HepG2 (cell line): ENCODE data around the gene DDAH1. TPM values are rescaled to one million over a fixed set of nuclear protein-coding genes. Genes with fewer than 3 reads are reported as not detected.

Experiments
- ATAC-seq: fragments of 200-7000 bp; cut with Tn5 transposase; 3 replicates; pipeline ENCODE4 v1.9.1; 2020; ENCODE audit warnings: mild to moderate bottlenecking, moderate library complexity
- BruUV-seq: library from RNA; stranded (reverse); fragments of 400-500 nt; replicated peaks from 2 replicates; lab custom pipeline; 2021; lab: Mats Ljungman, UMichigan
- CTCF ChIA-PET: fragments of 300-600 bp; formaldehyde crosslinking; extraction: SDS; loops from one replicate; lab custom pipeline; 2021; ENCODE audit warnings: low total read pairs, inconsistent platforms, low intra/inter-chr PET ratio; lab: Yijun Ruan, JAX
- POLR2A ChIA-PET: fragments of 350-600 bp; sonication (Branson Sonifier 250); formaldehyde crosslinking; loops from one replicate; lab custom pipeline; 2020; ENCODE audit warnings: antibody characterized with exemption, inconsistent platforms; lab: Yijun Ruan, JAX
- DNase-seq: peaks from one replicate; pipeline ENCODE4 v3.0.0-alpha.2; 2015; ENCODE audit warnings: low spot score
- FAIRE-seq: peaks from 3 replicates; lab custom pipeline; 2011; peaks lifted over from hg19 to GRCh38; lab: Jason Lieb, UNC
- H2AFZ ChIP-seq: one replicate; pipeline ENCODE4 v1.6.1; 2011; ENCODE audit warnings: low read length, inconsistent platforms
- H3K27ac ChIP-seq: fragments of 300-600 bp; 3 replicates; pipeline ENCODE4 v1.8.0; 2011; ENCODE audit warnings: mixed run types, mild to moderate bottlenecking, mixed read lengths, low read length, inconsistent platforms; ENCODE audit not compliant: insufficient read depth; ENCODE audit errors: extremely low read length
- H3K27me3 ChIP-seq, 2 experiments: fragments of 200-600 bp in 1 of 2; 2 replicates in 1 of 2; 3 replicates in 1 of 2; pipeline versions ENCODE4 v1.6.0 to v1.8.0; 2011; ENCODE audit warnings: low read length in 2 of 2, mild to moderate bottlenecking in 2 of 2, moderate library complexity in 2 of 2, inconsistent platforms in 1 of 2; ENCODE audit not compliant: insufficient read depth in 2 of 2, control insufficient read depth in 1 of 2
- H3K36me3 ChIP-seq, 2 experiments: fragments of 200-600 bp in 1 of 2; replicated peaks in 1 of 2; 2 replicates in 1 of 2; 3 replicates in 1 of 2; pipeline versions ENCODE4 v1.5.1 to v1.8.0; 2011; ENCODE audit warnings: low read length in 2 of 2, inconsistent platforms in 1 of 2; ENCODE audit not compliant: insufficient read depth in 2 of 2, control insufficient read depth in 1 of 2
- H3K4me1 ChIP-seq: 2 replicates; pipeline ENCODE4 v1.5.1; 2012; ENCODE audit warnings: low read length, inconsistent platforms; ENCODE audit not compliant: insufficient read depth
- H3K4me2 ChIP-seq: 2 replicates; pipeline ENCODE4 v1.6.0; 2011; ENCODE audit warnings: low read depth, low read length, inconsistent platforms
- H3K4me3 ChIP-seq, 3 experiments: fragments of 200-600 bp in 1 of 3; sonication (generic), shearing (Covaris generic) in 1 of 3; replicated peaks in 1 of 3; 2 replicates each; pipeline ENCODE4 v1.5.1; 2011 to 2016; ENCODE audit warnings: low read length in 3 of 3, inconsistent platforms in 2 of 3, low read depth in 2 of 3, mild to moderate bottlenecking in 2 of 3, control low read depth in 1 of 3, mixed read lengths in 1 of 3; ENCODE audit not compliant: insufficient read depth in 1 of 3
- H3K79me2 ChIP-seq: one replicate; pipeline ENCODE4 v1.6.1; 2011; ENCODE audit warnings: low read length, inconsistent platforms; ENCODE audit not compliant: insufficient read depth
- H3K9ac ChIP-seq: 2 replicates; pipeline ENCODE4 v1.6.0; 2011; ENCODE audit warnings: mild to moderate bottlenecking, low read depth, low read length, inconsistent platforms; ENCODE audit not compliant: insufficient read depth
- H3K9me3 ChIP-seq: 2 replicates; pipeline ENCODE4 v1.5.1; 2012; ENCODE audit warnings: mild to moderate bottlenecking, low read length
- H4K20me1 ChIP-seq: 2 replicates; pipeline ENCODE4 v1.6.0; 2011; ENCODE audit warnings: inconsistent platforms, mild to moderate bottlenecking, low read length, moderate library complexity; ENCODE audit not compliant: insufficient read depth
- EED ChIP-seq: sonication (generic); formaldehyde crosslinking; IDR thresholded peaks from 2 replicates; pipeline ENCODE4 v1.5.0; 2020; ENCODE audit warnings: mild to moderate bottlenecking, missing genetic modification reagents
- ESRRA ChIP-seq: sonication (generic); formaldehyde crosslinking; IDR thresholded peaks from 2 replicates; pipeline ENCODE4 v1.5.1; 2020; ENCODE audit warnings: mild to moderate bottlenecking, low read depth, missing genetic modification reagents
- HNF1B ChIP-seq: sonication (generic); formaldehyde crosslinking; IDR thresholded peaks from 2 replicates; pipeline ENCODE4 v1.5.1; 2020; ENCODE audit warnings: mild to moderate bottlenecking, moderate library complexity, missing genetic modification reagents
- MTERF4 ChIP-seq: sonication (generic); formaldehyde crosslinking; IDR thresholded peaks from 2 replicates; pipeline ENCODE4 v1.8.0; 2023; ENCODE audit warnings: mild to moderate bottlenecking, missing genetic modification reagents
- PHF20 ChIP-seq: sonication (generic); formaldehyde crosslinking; IDR thresholded peaks from 2 replicates; pipeline ENCODE4 v1.5.0; 2020; ENCODE audit warnings: mild to moderate bottlenecking, missing genetic modification reagents
- RBFOX2 ChIP-seq: fragments of 200-400 bp; formaldehyde crosslinking; IDR thresholded peaks from 2 replicates; pipeline ENCODE4 v1.6.1; 2017; ENCODE audit warnings: low read depth, mild to moderate bottlenecking, low read length
- SIX4 ChIP-seq: sonication (generic); formaldehyde crosslinking; IDR thresholded peaks from 2 replicates; pipeline ENCODE4 v1.4.0; 2020; ENCODE audit warnings: missing genetic modification reagents
- SRF ChIP-seq: IDR thresholded peaks from 2 replicates; pipeline ENCODE4 v1.6.1; 2011; ENCODE audit warnings: mild to moderate bottlenecking, low read depth, low read length, moderate library complexity
- ZC3H13 ChIP-seq: sonication (generic); formaldehyde crosslinking; IDR thresholded peaks from 2 replicates; pipeline ENCODE4 v1.8.1; 2023; ENCODE audit warnings: mild to moderate bottlenecking, missing genetic modification reagents, moderate library complexity
- ZMAT3 ChIP-seq: sonication (generic); formaldehyde crosslinking; conservative IDR thresholded peaks from 2 replicates; pipeline ENCODE4 v1.7.0; 2021; ENCODE audit warnings: missing genetic modification reagents
- ZNF10 ChIP-seq: sonication (generic); formaldehyde crosslinking; IDR thresholded peaks from 2 replicates; pipeline ENCODE4 v1.4.0; 2020; ENCODE audit warnings: mild to moderate bottlenecking, low read depth, missing genetic modification reagents, borderline replicate concordance
- ZNF124 ChIP-seq: sonication (generic); formaldehyde crosslinking; IDR thresholded peaks from 2 replicates; pipeline ENCODE4 v1.4.0; 2020; ENCODE audit warnings: missing genetic modification reagents
- ZNF17 ChIP-seq: sonication (generic); formaldehyde crosslinking; IDR thresholded peaks from 2 replicates; pipeline ENCODE4 v1.5.0; 2020; ENCODE audit warnings: mild to moderate bottlenecking, missing genetic modification reagents
- ZNF232 ChIP-seq: sonication (generic); formaldehyde crosslinking; IDR thresholded peaks from 2 replicates; pipeline ENCODE4 v1.4.0; 2020; ENCODE audit warnings: missing genetic modification reagents, borderline replicate concordance
- ZNF24 ChIP-seq: fragments of 450-650 bp; IDR thresholded peaks from 2 replicates; pipeline ENCODE4 v1.6.1; 2017; ENCODE audit warnings: antibody characterized with exemption, mild to moderate bottlenecking
- ZNF292 ChIP-seq: sonication (generic); formaldehyde crosslinking; IDR thresholded peaks from 2 replicates; pipeline ENCODE4 v1.8.1; 2022; ENCODE audit warnings: mild to moderate bottlenecking, low read depth, missing genetic modification reagents, borderline replicate concordance
- ZNF33A ChIP-seq: sonication (generic); formaldehyde crosslinking; IDR thresholded peaks from 2 replicates; pipeline ENCODE4 v1.5.1; 2020; ENCODE audit warnings: missing genetic modification reagents, mild to moderate bottlenecking, moderate library complexity, borderline replicate concordance
- ZNF414 ChIP-seq: sonication (generic); formaldehyde crosslinking; IDR thresholded peaks from 2 replicates; pipeline ENCODE4 v1.5.0; 2020; ENCODE audit warnings: missing genetic modification reagents
- ZNF44 ChIP-seq: sonication (generic); formaldehyde crosslinking; IDR thresholded peaks from 2 replicates; pipeline ENCODE4 v1.5.1; 2020; ENCODE audit warnings: mild to moderate bottlenecking, missing genetic modification reagents
- ZNF572 ChIP-seq: sonication (generic); formaldehyde crosslinking; IDR thresholded peaks from 2 replicates; pipeline ENCODE4 v1.5.1; 2020; ENCODE audit warnings: mild to moderate bottlenecking, missing genetic modification reagents
- ZNF607 ChIP-seq: sonication (generic); formaldehyde crosslinking; IDR thresholded peaks from 2 replicates; pipeline ENCODE4 v1.5.1; 2020; ENCODE audit warnings: missing genetic modification reagents, mild to moderate bottlenecking, borderline replicate concordance
- ZNF746 ChIP-seq: sonication (generic); formaldehyde crosslinking; IDR thresholded peaks from 2 replicates; pipeline ENCODE4 v1.8.0; 2022; ENCODE audit warnings: mild to moderate bottlenecking, missing genetic modification reagents
- ZNF790 ChIP-seq: sonication (generic); formaldehyde crosslinking; IDR thresholded peaks from 2 replicates; pipeline ENCODE4 v1.8.0; 2022; ENCODE audit warnings: missing genetic modification reagents, mild to moderate bottlenecking, borderline replicate concordance
- in situ Hi-C: cut with HindIII; loops from 2 replicates; pipeline ENCODE4 v1.10.0; 2017; ENCODE audit warnings: low pct_unique_long_range_greater_than_20kb; ENCODE audit not compliant: extremely low pct_ligation_motif_present
- intact Hi-C: fragments of 100-400 bp; cut with micrococcal nuclease; formaldehyde crosslinking; loops from one replicate; pipeline ENCODE4 v1.10.0; 2022; ENCODE audit not compliant: unreplicated experiment
- polyA plus RNA-seq, 8 experiments: library from polyadenylated mRNA; depleted of rRNA in 3 of 8; stranded (reverse) in 7 of 8; unstranded in 1 of 8; fragments of >200 nt; fragmentation: Illumina TruSeq in 4 of 8; extraction: Trizol in 4 of 8; gene quantifications; 2 replicates each; pipeline versions ENCODE4 v1.2.1 to v1.2.3, GENCODE V29; 2011 to 2016; ENCODE audit warnings: low read depth in 4 of 8, missing spikeins in 1 of 8, mixed read lengths in 1 of 8; ENCODE audit not compliant: insufficient read depth in 1 of 8
- total RNA-seq, 5 experiments: library from RNA; depleted of rRNA; stranded (reverse); fragments of >200 nt; fragmentation: Illumina TruSeq; extraction: Trizol; gene quantifications; 2 replicates each; pipeline ENCODE4 v1.2.3, GENCODE V29; 2016; ENCODE audit warnings: low read depth in 1 of 5

Gene DDAH1
- total and polyA plus RNA-seq, 2 of the 13 experiments (the other 11 are each of a cell fraction or from before 2014, with no cell fraction given) = 39.7 to 64.4 TPM

GRCh38 chr1:85315789-85316188 lies 149.2 kb downstream of the DDAH1 start (continued):
- TF ChIP-seq SIX4 (CRISPR knock-in tag) (no peak), ZNF17 (CRISPR knock-in tag) (no peak), ZNF10 (CRISPR knock-in tag) (no peak), ZNF607 (CRISPR knock-in tag) (no peak)

- H3K79me2 ChIP-seq = no peaks in the 10 kb centered on the region
- TF ChIP-seq ZNF124 = no peak
- TF ChIP-seq MTERF4 (CRISPR knock-in tag) = no peak
- TF ChIP-seq ZC3H13 (CRISPR knock-in tag) = no peak
- no peak for TF ChIP-seq ZNF232 (CRISPR knock-in tag)
- TF ChIP-seq SRF = no peak
- TF ChIP-seq ZNF33A (CRISPR knock-in tag) = no peak
- no peak for TF ChIP-seq RBFOX2
- no peak for TF ChIP-seq ZNF44 (CRISPR knock-in tag)
- TF ChIP-seq ZNF414 = no peak
- no peak for TF ChIP-seq ZNF24
- no peak for TF ChIP-seq ZNF790 (CRISPR knock-in tag)
- TF ChIP-seq EED (CRISPR knock-in tag) = no peak
- TF ChIP-seq ZNF292 (CRISPR knock-in tag) = no peak
- TF ChIP-seq ZNF746 (CRISPR knock-in tag) = no peak
- no peak for TF ChIP-seq ZMAT3
- TF ChIP-seq ZNF572 (CRISPR knock-in tag) = no peak
- no peak for TF ChIP-seq HNF1B (CRISPR knock-in tag)
- TF ChIP-seq ESRRA = no peak
- no peak for TF ChIP-seq PHF20 (CRISPR knock-in tag)
- intact Hi-C loops (no loop called here), in situ Hi-C loops (loop anchor here (10.0 kb wide), 1 partner anchor 380 kb away; no protein-coding TSS in a partner anchor)
- peaks cover 0 to 2% of the 10 kb centered on the region in 2 experiments; a peak in 3 of 5 replicates for H3K36me3 ChIP-seq
- CTCF ChIA-PET = no interaction called here
- no peak overlapping the region for H2AFZ ChIP-seq
- H3K27ac ChIP-seq = no peak overlapping the region
- POLR2A ChIA-PET = no interaction called here
- H3K4me1 ChIP-seq = no peaks in the 10 kb centered on the region
- H4K20me1 ChIP-seq = no peaks in the 10 kb centered on the region
- no peaks in the 10 kb centered on the region for H3K9me3 ChIP-seq
- H3K4me3 ChIP-seq = no peak overlapping the region
- ATAC-seq = no peak
- H3K27me3 ChIP-seq = no peaks in the 10 kb centered on the region
- FAIRE-seq = no peak
- BruUV-seq = no TSS peak
- no peak overlapping the region for H3K4me2 ChIP-seq
- H3K9ac ChIP-seq = no peak overlapping the region
- DNase-seq = no peak
Observed at GRCh38 chr1:85314726-85315125, 150.2 kb downstream of the DDAH1 start.
